ENCODE data around the gene MRPS2.
"Not testable (repeated sequence)": the region's sequence is repeated elsewhere in the genome, so short reads cannot be mapped to it uniquely, and the experiment has no call there.

Gene MRPS2

DNA sequence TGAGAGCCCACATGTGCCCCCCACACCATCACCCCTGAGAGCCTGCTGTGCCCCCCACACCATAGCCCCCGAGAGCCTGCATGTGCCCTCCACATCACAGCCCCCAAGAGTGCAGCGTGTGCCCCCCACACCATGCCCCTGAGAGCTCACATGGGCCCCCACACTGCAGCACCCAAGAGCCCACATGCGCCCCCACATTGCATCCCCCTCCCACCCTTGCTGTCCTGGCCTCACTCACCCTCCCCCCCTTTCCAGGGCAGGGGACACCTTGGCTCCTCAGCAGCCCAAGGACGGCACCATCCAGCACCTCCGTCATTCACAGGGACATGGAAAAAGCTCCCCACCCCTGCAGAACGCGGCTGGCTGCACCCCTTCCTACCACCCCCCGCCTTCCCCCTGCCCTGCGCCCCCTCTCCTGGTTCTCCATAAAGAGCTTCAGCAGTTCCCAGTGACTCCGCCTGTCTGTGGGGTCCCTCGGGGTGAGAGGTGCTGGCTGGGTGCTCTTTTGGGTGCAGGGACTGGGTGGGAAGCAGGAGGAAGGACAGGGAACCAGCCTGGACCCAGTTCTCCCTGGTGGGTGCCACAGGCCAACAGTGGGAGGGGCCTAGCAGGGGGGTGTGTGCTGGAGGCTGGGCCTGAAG lies 25.7 kb downstream of the MRPS2 start:
- Histone ChIP-seq H3K9ac (no peak overlapping the region), H2AFZ (no peak overlapping the region), H3K4me3 (ENCODE audit: low read depth, low read length) (no peak overlapping the region), H3K4me2 (ENCODE audit: low read length) (no peak overlapping the region), H3K27ac (no peak overlapping the region), H3K4me1 (no peaks in the 10 kb centered on the region), H3K79me2 (no peaks in the 10 kb centered on the region), H3K36me3 (ENCODE audit: control insufficient read depth, insufficient read depth, low read length) (no peaks in the 10 kb centered on the region), H3K27me3 (ENCODE audit: control insufficient read depth, insufficient read depth, low read length) (no peaks in the 10 kb centered on the region), H3K9me3 (ENCODE audit: control insufficient read depth, low read length) (no peaks in the 10 kb centered on the region)
- TF ChIP-seq, protein P1, sequence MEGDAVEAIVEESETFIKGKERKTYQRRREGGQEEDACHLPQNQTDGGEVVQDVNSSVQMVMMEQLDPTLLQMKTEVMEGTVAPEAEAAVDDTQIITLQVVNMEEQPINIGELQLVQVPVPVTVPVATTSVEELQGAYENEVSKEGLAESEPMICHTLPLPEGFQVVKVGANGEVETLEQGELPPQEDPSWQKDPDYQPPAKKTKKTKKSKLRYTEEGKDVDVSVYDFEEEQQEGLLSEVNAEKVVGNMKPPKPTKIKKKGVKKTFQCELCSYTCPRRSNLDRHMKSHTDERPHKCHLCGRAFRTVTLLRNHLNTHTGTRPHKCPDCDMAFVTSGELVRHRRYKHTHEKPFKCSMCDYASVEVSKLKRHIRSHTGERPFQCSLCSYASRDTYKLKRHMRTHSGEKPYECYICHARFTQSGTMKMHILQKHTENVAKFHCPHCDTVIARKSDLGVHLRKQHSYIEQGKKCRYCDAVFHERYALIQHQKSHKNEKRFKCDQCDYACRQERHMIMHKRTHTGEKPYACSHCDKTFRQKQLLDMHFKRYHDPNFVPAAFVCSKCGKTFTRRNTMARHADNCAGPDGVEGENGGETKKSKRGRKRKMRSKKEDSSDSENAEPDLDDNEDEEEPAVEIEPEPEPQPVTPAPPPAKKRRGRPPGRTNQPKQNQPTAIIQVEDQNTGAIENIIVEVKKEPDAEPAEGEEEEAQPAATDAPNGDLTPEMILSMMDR (IDR thresholded peaks at IDR 0.05): no peak

DNA sequence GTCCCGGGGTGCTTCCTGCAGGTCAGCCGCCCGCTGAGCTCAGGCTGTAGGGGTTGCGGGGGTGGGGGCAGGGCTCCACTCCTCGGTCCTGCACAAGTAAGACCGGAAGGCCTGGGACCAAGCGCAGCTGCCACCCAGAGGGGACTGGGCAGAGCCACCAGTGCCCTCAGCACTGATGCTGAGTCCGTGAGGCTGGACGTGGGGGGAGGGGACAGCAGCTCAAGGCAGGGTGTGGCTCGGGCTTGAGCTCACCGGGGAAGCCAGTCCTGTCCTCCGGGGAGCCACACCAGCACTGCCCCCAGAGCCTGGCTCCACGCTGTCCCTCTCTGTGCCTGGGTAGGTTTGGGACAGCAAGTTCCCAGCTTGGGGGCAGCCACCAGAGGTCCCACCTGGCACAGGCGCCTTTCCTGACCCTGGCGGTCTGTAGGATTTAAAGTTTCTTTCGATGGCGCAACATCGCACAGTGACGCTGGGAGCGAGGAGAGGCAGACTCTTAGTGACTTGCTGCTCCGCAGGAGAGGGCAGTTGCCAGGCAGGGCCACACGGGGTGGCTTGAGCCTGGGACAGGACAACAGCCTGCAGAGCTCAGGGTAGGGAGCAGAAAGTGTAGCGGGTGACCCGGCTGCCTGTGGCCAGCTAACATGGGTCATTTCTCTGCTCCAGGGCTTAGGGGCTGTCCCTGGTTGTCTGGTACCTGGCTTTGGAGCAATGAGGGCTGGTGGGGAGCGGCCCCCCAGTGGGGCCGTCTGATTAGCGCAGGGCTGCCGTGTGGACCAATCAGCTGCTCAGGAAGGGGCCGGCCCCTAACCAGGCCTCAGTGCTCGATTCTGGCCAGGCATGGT lies 26.5 kb downstream of the MRPS2 start:
- no peak overlapping the region for H3K4me2 ChIP-seq (ENCODE audit: low read length)
- no peak overlapping the region for H3K9ac ChIP-seq
- no peaks in the 10 kb centered on the region for H3K9me3 ChIP-seq (ENCODE audit: control insufficient read depth, low read length)
- no peaks in the 10 kb centered on the region for H3K4me1 ChIP-seq
- no peaks in the 10 kb centered on the region for H3K79me2 ChIP-seq
- H3K4me3 ChIP-seq (ENCODE audit: low read depth, low read length): no peak overlapping the region
- TF ChIP-seq, protein P1 (IDR thresholded peaks at IDR 0.05): no peak
- H3K27ac ChIP-seq: no peak overlapping the region
- no peaks in the 10 kb centered on the region for H3K36me3 ChIP-seq (ENCODE audit: control insufficient read depth, insufficient read depth, low read length)
- no peaks in the 10 kb centered on the region for H3K27me3 ChIP-seq (ENCODE audit: control insufficient read depth, insufficient read depth, low read length)
- H2AFZ ChIP-seq: no peak overlapping the region

DNA sequence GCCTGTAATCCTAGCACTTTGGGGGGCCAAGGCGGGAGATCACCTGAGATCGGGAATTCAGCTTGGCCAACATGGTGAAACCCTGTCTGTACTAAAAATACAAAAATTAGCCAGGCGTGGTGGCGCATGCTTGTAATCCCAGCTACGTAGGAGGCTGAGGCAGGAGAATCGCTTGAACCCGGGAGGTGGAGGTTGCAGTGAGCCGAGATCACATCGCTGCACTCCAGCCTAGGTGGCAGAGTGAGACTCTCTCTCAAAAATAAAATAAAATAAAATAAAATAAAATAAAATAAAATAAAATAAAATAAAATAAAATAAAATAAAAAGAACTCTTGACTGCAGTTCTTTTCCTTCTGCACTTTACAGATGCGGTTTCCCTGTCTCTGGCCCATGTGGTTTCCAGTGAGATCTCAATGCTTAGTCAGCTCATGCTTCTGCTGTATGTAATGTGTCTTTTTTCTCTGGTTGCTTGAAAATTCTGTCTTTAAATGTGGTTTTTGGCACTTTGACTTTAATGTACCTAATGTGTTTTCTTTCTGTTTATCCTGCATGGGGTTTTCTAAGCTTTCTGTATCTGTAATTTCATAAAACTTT lies 28.5 kb downstream of the MRPS2 start:
- H3K9me3 ChIP-seq (ENCODE audit: control insufficient read depth, low read length); H3K27ac ChIP-seq; H3K79me2 ChIP-seq; H3K4me3 ChIP-seq (ENCODE audit: low read depth, low read length); H3K9ac ChIP-seq; H3K36me3 ChIP-seq (ENCODE audit: control insufficient read depth, insufficient read depth, low read length); H3K27me3 ChIP-seq (ENCODE audit: control insufficient read depth, insufficient read depth, low read length); H3K4me1 ChIP-seq; H3K4me2 ChIP-seq (ENCODE audit: low read length); H2AFZ ChIP-seq: not testable (repeated sequence)

DNA sequence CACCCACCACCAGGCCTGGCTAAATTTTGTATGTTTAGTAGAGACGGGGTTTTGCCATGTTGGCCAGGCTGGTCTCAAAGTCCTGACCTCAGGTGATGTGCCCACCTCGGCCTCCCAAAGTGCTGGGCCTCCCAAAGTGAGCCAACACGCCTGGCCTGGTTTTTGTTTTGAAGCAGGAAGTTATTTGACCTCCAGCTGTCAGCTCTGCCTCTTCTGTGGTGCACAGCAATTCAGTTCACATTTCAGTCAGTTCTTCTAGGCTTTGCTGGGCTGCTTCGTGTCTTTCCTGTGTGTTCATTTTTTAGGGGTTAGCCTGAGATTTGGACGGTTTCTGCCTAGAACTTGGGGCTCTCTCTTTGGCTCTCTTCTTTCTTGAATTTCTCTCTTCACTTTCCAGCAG lies 29.7 kb downstream of the MRPS2 start:
- H3K4me1 ChIP-seq: no peaks in the 10 kb centered on the region
- H3K27me3 ChIP-seq (ENCODE audit: control insufficient read depth, insufficient read depth, low read length): no peaks in the 10 kb centered on the region
- TF ChIP-seq, protein P1 (IDR thresholded peaks at IDR 0.05): no peak
- no peak overlapping the region for H3K4me3 ChIP-seq (ENCODE audit: low read depth, low read length)
- H3K36me3 ChIP-seq (ENCODE audit: control insufficient read depth, insufficient read depth, low read length): no peaks in the 10 kb centered on the region
- H3K4me2 ChIP-seq (ENCODE audit: low read length): no peak overlapping the region
- no peak overlapping the region for H2AFZ ChIP-seq
- no peak overlapping the region for H3K9ac ChIP-seq
- H3K79me2 ChIP-seq: no peaks in the 10 kb centered on the region
- no peaks in the 10 kb centered on the region for H3K9me3 ChIP-seq (ENCODE audit: control insufficient read depth, low read length)
- no peak overlapping the region for H3K27ac ChIP-seq

DNA sequence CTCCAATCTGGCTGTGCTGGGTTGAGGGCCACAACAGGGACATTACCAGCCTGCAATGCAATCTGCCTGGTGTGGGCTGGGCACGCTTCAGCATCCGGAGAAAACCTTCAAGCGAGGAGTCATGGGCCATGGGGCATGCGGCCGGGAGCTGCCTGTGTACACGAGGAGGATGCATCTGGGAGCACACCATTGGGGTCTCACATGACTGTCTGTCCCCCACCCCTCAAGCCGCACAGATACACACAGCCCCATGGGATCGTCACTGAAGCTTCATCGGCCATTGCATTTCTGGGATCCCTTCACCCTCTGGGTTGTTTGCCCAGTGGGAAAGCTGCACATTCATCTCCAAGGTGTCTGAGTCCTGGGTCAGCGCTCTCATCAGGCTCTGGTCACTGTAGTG lies 30.6 kb downstream of the MRPS2 start:
- H3K27me3 ChIP-seq (ENCODE audit: control insufficient read depth, insufficient read depth, low read length): no peaks in the 10 kb centered on the region
- no peaks in the 10 kb centered on the region for H3K36me3 ChIP-seq (ENCODE audit: control insufficient read depth, insufficient read depth, low read length)
- no peak overlapping the region for H3K4me2 ChIP-seq (ENCODE audit: low read length)
- no peak overlapping the region for H3K4me3 ChIP-seq (ENCODE audit: low read depth, low read length)
- no peaks in the 10 kb centered on the region for H3K4me1 ChIP-seq
- no peaks in the 10 kb centered on the region for H3K9me3 ChIP-seq (ENCODE audit: control insufficient read depth, low read length)
- H3K27ac ChIP-seq: no peak overlapping the region
- H2AFZ ChIP-seq: no peak overlapping the region
- TF ChIP-seq, protein P1 (IDR thresholded peaks at IDR 0.05): no peak
- no peaks in the 10 kb centered on the region for H3K79me2 ChIP-seq
- no peak overlapping the region for H3K9ac ChIP-seq
